ENCODE data around the gene FBXO31.

FBXO31 gene

DNA sequence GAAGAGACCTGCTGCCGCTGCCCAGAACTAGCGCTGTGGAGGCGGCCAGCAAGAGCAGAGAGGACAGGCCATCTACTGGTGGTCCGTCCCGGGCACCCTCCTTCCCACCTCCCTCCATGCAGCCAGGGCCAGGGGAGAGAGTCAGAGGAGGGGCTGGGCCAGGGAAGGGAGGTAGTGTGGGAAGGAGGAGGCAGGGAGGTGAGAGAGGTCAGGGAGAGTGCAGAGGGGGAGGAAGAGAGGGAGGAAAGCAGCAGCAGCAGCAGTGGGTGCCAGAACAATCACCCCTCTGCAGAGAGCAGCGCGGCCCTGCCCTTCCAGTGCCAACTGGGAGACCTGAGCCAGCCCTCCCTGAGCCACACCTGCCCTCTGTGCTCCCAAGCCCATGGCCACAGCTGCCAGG is 73.0 kb downstream of the FBXO31 start:
- intact Hi-C loops (cut with DNase I; ENCODE audit: low total_unique reads) = no loop called here
- DNase-seq = no peak
- no peaks in the 10 kb centered on the region for H3K9me3 ChIP-seq
- H3K36me3 ChIP-seq = no peaks in the 10 kb centered on the region
- no peaks in the 10 kb centered on the region for H3K4me1 ChIP-seq
- H3K4me3 ChIP-seq = no peak overlapping the region
- TF ChIP-seq, protein P1, sequence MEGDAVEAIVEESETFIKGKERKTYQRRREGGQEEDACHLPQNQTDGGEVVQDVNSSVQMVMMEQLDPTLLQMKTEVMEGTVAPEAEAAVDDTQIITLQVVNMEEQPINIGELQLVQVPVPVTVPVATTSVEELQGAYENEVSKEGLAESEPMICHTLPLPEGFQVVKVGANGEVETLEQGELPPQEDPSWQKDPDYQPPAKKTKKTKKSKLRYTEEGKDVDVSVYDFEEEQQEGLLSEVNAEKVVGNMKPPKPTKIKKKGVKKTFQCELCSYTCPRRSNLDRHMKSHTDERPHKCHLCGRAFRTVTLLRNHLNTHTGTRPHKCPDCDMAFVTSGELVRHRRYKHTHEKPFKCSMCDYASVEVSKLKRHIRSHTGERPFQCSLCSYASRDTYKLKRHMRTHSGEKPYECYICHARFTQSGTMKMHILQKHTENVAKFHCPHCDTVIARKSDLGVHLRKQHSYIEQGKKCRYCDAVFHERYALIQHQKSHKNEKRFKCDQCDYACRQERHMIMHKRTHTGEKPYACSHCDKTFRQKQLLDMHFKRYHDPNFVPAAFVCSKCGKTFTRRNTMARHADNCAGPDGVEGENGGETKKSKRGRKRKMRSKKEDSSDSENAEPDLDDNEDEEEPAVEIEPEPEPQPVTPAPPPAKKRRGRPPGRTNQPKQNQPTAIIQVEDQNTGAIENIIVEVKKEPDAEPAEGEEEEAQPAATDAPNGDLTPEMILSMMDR (IDR thresholded peaks at IDR 0.05) = no peak
- H3K27ac ChIP-seq = no peak overlapping the region
- H3K27me3 ChIP-seq = no peaks in the 10 kb centered on the region

DNA sequence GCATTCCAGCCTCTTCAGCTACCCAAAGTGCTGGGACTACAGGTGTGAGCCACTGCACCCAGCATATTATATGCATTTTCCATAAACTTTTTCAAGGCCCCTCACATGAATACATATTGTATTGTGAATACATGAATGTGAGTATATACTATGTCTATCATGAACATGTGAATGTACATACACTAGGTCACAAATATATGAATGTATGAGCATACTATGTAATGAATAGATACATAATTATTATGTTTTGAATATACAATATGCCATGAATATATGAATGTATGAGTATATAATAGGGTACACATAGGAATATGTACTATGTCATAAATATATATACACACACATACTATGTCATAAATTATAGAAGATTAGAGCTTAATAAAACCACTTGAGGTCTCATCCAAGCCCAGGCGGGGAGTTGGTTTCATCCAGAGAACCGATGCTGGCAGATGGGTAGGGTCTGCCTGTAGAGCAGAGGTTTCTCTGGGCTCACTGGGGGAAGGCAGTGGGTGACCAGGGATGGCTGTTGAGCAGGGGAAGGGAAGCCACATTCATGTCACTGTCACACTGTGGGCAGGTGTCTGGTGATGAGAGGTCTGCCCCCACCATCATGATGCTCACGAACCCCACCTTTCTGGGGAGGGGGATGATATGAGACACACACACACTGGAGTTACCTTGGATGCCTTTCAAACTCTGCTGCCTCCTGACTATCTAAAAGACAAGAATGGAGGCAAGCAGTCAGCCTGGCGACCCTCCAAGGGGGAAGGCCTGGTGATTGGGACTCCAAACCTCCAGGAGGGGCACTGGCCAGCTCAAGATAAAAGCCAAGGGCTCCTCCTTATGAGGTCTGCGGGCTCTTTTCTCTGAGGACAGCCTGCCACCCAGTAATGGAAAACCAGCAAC is 73.7 kb downstream of the FBXO31 start:
- no peak for DNase-seq
- H3K27me3 ChIP-seq = no peaks in the 10 kb centered on the region
- intact Hi-C loops (cut with DNase I; ENCODE audit: low total_unique reads) = no loop called here

DNA sequence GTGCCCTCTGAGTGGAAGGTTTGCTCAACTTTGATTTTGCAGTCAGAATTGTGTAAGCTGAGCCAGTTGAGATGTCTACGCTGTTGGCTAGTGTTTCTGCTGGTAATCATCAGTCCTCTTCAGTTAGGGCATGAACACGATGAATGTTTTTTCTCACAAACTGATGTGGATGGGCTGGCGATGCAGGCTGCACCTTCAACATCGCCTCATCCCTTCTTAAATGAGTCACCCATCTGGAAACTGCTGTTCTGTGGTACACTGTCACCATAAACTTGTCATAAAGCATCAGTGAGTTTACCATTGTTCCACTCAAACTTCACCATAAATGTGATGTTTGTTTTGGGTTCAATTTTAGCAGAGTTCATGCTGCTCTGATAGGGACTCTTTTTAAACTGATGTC is 74.8 kb downstream of the FBXO31 start:
- intact Hi-C loops (cut with DNase I; ENCODE audit: low total_unique reads) = no loop called here
- H3K27me3 ChIP-seq = no peaks in the 10 kb centered on the region
- no peak overlapping the region for H3K4me3 ChIP-seq
- H3K27ac ChIP-seq = no peak overlapping the region
- no peaks in the 10 kb centered on the region for H3K4me1 ChIP-seq
- H3K9me3 ChIP-seq = no peaks in the 10 kb centered on the region
- H3K36me3 ChIP-seq = no peaks in the 10 kb centered on the region
- no peak for DNase-seq
- TF ChIP-seq, protein P1 (IDR thresholded peaks at IDR 0.05) = no peak

More for the DNA sequence above, 73.7 kb downstream of the FBXO31 start:
- H3K4me1 ChIP-seq = no peaks in the 10 kb centered on the region
- TF ChIP-seq, protein P1 (IDR thresholded peaks at IDR 0.05) = no peak
- no peak overlapping the region for H3K4me3 ChIP-seq
- H3K9me3 ChIP-seq = no peaks in the 10 kb centered on the region
- no peaks in the 10 kb centered on the region for H3K36me3 ChIP-seq
- no peak overlapping the region for H3K27ac ChIP-seq

DNA sequence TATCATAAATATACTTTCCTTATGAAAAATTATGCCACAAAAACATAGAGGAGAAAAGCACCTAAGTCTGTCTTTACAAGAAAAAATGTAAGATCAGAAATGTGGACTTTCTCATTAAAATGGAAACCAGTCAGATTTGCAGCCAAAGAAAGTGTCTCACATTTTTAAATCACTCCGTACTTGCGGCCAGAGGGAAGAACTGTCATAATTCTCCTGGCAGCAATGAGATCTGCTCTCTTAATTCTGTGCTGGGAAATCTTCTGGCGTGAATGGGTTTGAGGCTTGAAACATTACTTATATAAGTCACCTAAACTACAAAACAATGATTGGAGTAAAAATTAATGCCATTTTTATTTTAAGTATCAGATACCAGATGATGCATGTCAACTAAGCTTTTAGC is 77.1 kb downstream of the FBXO31 start:
- DNase-seq = no peak
- no peaks in the 10 kb centered on the region for H3K9me3 ChIP-seq
- H3K36me3 ChIP-seq = no peaks in the 10 kb centered on the region
- H3K27me3 ChIP-seq = no peaks in the 10 kb centered on the region
- intact Hi-C loops (cut with DNase I; ENCODE audit: low total_unique reads) = no loop called here
- H3K4me1 ChIP-seq = no peaks in the 10 kb centered on the region
- H3K4me3 ChIP-seq = no peak overlapping the region
- H3K27ac ChIP-seq = no peak overlapping the region
- TF ChIP-seq, protein P1 (IDR thresholded peaks at IDR 0.05) = no peak

DNA sequence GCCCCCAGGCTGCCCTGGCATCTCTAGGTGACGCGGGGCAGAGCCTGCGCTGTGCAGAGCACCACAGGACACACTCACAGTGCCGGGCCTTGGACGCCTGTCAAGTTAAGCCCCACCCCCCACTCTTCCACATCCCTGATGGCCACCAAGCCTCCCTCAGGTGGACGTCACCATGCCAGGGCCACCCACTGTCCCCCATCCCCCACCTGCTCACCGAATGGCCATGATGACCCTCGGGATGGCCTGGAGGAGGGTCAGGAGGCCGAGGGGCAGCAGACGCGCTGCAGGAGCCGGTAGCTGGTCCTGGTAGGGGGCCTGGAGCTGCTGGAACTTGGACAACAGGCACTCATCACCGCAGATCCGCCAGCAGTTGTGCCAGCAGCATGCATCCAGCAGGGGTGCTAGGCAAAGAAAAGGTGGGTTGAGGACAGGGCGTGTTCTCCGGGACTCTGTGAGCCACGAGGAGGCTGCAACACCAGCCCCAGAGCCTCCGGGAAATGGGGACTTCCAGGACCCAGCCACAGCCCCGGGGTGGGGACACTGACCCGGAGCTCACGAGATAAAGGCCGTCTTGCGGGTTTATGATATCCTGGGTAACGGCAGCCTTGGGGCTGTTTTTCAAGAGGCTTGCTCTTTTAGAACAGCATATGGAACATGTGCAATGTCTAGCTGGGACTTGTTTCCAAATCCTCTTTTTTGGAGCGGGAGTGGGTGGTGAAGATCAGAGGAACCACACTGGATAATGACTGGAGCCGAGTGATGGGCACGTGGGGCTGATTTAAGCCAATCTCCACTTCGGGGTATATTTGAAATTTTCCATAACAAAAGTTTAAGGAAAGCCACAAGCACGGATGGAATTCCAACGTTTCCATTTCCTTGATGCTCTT is 77.8 kb downstream of the FBXO31 start:
- H3K4me3 ChIP-seq = no peak overlapping the region
- no peak overlapping the region for H3K27ac ChIP-seq
- no peaks in the 10 kb centered on the region for H3K9me3 ChIP-seq
- intact Hi-C loops (cut with DNase I; ENCODE audit: low total_unique reads) = no loop called here
- no peak for DNase-seq
- H3K27me3 ChIP-seq = no peaks in the 10 kb centered on the region
- no peaks in the 10 kb centered on the region for H3K4me1 ChIP-seq
- TF ChIP-seq, protein P1 (IDR thresholded peaks at IDR 0.05) = no peak
- H3K36me3 ChIP-seq = no peaks in the 10 kb centered on the region
